Hair follicle dermal papilla cell (primary cell): ENCODE measurements around the gene SCN10A. TPM values are rescaled to one million over a fixed set of nuclear protein-coding genes. Genes with fewer than 3 reads are reported as not detected.

ENCODE experiments used
- total RNA-seq: library from RNA; depleted of rRNA; stranded (reverse); fragments of >200 nt; gene quantifications from 2 replicates; pipeline ENCODE4 v1.2.3, GENCODE V29; 2012

SCN10A gene
- not detected in 2 replicates for total RNA-seq

GRCh38 chr3:38816026-38816425 lies at the start of gene SCN10A:
TSS of gene SCN10A (minus strand) at chr3:38816217. CDS start at chr3:38794010, 22,207 bp downstream.

GRCh38 chr3:38649500-38650247 lies 166.3 kb downstream of the SCN10A start, which contains the start of gene SCN5A:
TSS of gene SCN5A (minus strand) at chr3:38649687. CDS start at chr3:38633307, 16,380 bp downstream.

Other genes with a start within 250 kb of the SCN10A start
- 0.24 and 0.32 TPM in 2 replicates for gene SCN5A, start 166.5 kb downstream of the SCN10A start, total RNA-seq
- gene SCN11A, start 235.7 kb upstream of the SCN10A start, total RNA-seq, result under 0.01 TPM in 2 replicates
- 30.6 and 33.6 TPM in 2 replicates for gene WDR48, start 235.8 kb upstream of the SCN10A start, total RNA-seq